ENCODE results near the gene RALY. TPM values are rescaled to one million over a fixed set of nuclear protein-coding genes. Genes with fewer than 3 reads are reported as not detected.

The RALY gene
- total and polyA plus RNA-seq, 2 experiments from 2014 or later: 122 to 240 TPM

DNA sequence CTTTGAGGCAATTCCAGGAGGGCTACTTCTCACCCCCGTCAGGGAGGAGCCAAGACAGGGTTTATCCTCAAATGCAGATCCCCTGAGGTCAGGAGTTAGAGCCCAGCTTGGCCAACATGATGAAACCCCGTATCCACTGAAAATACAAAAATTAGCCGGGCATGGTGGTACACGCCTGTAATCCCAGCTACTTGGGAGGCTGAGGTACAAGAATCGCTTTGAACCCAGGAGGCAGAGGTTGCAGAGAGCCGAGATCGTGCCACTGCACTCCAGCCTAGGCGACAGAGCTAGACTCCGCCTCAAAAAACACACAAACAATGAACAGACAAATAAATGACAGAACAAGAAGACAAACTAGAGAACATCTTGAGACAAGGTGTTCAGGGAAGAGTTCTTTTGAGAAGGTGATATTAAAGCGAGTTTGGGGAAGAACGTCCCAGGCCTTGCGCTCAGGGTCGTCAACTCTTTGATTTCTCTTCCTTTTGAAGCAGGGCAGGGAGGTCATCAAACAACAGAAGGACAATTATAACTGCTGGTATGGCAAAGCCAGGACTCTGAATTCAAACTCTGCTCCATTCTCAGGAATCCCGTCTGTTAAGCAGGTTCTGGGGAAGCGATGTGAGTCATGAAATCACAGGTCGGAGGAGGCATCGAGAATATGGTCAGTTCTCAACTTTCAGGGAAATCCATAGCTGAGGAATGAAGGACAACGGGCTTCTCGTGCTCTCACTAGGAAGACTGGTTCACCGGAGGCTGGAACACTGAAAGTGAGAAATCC lies 1.4 kb upstream of the RALY start:
- Histone ChIP-seq H3K27me3 (no peaks in the 10 kb centered on the region), H3K9me3 (ENCODE audit: low read depth) (no peaks in the 10 kb centered on the region), H3K27ac (peak overlapping the region; percentile 88), H3K36me3 (replicated peaks; ENCODE audit: insufficient read depth, low read depth) (no peaks in the 10 kb centered on the region), H4K20me1 (ENCODE audit: insufficient read depth, poor library complexity, severe bottlenecking) (peaks cover 30% of the 10 kb centered on the region), H3K4me1 (ENCODE audit: insufficient read depth) (peaks cover 14% of the 10 kb centered on the region), H3K4me2 (peak overlapping the region; percentile 86), H2AFZ (peak overlapping the region; percentile 50), H3K9me2 (replicated peaks; ENCODE audit: insufficient read depth) (no peaks in the 10 kb centered on the region), H3K79me2 (peaks cover 49% of the 10 kb centered on the region), H3K4me3 (peak overlapping the region; percentile 35)
- DNase-seq (ENCODE audit: low spot score): no peak
- WGBS (ENCODE audit: low lambda C conversion rate, missing lambda C conversion rate): 35% methylated on average over 20 of the region's 20 CpGs
- TF ChIP-seq EZH2phosphoT487 (IDR thresholded peaks at IDR 0.05; ENCODE audit: low read depth, severe bottlenecking, unreplicated experiment) (no peak), EZH2 (IDR thresholded peaks at IDR 0.05; ENCODE audit: borderline replicate concordance) (no peak)
- TF ChIP-seq, protein P1, sequence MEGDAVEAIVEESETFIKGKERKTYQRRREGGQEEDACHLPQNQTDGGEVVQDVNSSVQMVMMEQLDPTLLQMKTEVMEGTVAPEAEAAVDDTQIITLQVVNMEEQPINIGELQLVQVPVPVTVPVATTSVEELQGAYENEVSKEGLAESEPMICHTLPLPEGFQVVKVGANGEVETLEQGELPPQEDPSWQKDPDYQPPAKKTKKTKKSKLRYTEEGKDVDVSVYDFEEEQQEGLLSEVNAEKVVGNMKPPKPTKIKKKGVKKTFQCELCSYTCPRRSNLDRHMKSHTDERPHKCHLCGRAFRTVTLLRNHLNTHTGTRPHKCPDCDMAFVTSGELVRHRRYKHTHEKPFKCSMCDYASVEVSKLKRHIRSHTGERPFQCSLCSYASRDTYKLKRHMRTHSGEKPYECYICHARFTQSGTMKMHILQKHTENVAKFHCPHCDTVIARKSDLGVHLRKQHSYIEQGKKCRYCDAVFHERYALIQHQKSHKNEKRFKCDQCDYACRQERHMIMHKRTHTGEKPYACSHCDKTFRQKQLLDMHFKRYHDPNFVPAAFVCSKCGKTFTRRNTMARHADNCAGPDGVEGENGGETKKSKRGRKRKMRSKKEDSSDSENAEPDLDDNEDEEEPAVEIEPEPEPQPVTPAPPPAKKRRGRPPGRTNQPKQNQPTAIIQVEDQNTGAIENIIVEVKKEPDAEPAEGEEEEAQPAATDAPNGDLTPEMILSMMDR (IDR thresholded peaks at IDR 0.05; ENCODE audit: poor library complexity): no peak

DNA sequence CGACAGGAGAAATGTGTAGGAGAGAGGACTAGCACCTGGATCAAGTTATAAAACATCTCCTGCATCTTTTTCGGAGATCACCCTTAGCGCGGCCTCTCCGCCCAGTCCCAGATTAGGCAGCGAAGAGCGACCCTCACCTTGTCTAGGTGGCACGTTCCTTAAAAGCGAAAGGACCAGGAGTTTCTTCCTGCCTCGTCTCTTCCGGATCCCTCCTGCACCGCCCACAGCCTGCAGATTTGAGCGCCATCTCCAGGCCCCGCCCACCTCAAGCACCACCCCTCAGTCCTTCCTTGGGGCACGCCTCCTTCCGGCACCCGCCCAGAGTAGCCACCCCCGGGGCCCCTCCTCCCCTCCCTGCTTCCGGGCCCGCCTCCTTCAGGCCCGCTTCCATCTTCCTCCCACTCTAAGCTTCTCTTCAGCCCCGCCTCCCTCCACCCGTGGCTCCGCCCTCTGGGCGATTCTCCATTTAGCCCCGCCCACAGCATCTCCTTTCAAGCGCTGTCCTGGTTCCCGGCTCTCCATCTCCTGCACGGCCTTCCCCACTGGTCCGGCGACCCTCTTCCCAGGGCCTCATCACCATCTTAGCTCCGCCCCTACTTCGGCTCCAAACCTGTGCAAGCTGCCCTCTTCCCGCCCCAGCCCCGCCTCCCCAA lies 662 bp upstream of the RALY start:
- Histone ChIP-seq H3K4me3 (peak overlapping the region; percentile 35), H3K9me2 (replicated peaks; ENCODE audit: insufficient read depth) (no peaks in the 10 kb centered on the region), H3K27ac (peak overlapping the region; percentile 97), H2AFZ (peak overlapping the region; percentile 50), H3K79me2 (peaks cover 56% of the 10 kb centered on the region), H3K27me3 (no peaks in the 10 kb centered on the region), H3K36me3 (replicated peaks; ENCODE audit: insufficient read depth, low read depth) (no peaks in the 10 kb centered on the region), H3K4me1 (ENCODE audit: insufficient read depth) (peaks cover 14% of the 10 kb centered on the region), H3K4me2 (peak overlapping the region; percentile 95), H4K20me1 (ENCODE audit: insufficient read depth, poor library complexity, severe bottlenecking) (peaks cover 37% of the 10 kb centered on the region), H3K9me3 (ENCODE audit: low read depth) (no peaks in the 10 kb centered on the region)
- no peak for TF ChIP-seq EZH2 (IDR thresholded peaks at IDR 0.05; ENCODE audit: borderline replicate concordance)
- TF ChIP-seq EZH2phosphoT487 (IDR thresholded peaks at IDR 0.05; ENCODE audit: low read depth, severe bottlenecking, unreplicated experiment): no peak
- TF ChIP-seq, protein P1 (IDR thresholded peaks at IDR 0.05; ENCODE audit: poor library complexity): no peak
- peak; percentile 99 for DNase-seq (ENCODE audit: low spot score)
- 2% methylated on average over 18 of the region's 35 CpGs for WGBS (ENCODE audit: low lambda C conversion rate, missing lambda C conversion rate)

DNA sequence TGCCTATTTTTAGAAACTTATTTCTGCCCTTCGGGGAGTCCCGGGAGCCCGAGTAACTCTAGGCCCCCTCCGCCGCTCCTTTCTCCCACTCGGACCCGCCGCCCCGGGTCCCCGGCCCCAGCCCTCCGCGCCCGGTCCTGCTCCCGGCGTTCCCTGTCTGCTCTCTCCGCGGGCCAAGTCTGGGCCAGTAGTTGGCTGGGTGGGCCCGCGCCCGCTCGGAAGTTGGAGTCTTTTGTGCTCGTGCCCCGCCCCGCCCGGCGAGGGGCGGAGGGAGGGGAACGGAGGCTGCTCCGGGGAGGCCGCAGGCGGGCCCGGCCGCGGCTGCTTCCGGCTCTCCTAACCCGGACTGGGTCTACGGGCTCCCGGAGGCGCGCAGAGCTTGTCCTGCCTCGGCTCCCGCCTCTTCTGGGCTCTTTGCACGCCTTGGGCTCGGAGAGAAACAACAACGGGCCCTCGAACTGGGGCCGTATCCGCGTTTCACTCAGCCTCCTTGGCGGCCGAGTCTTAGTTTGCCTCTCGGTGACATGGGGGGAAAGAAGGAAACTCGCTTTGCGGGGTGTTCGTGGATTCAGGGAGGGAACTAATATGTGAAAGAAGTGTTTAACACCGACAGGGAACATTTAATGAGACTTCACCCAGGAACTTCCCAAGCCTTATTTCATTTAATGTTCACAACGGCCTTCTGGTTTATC lies 657 bp downstream of the RALY start:
- H4K20me1 ChIP-seq (ENCODE audit: insufficient read depth, poor library complexity, severe bottlenecking): peaks cover 50% of the 10 kb centered on the region

More for the DNA sequence above, 657 bp downstream of the RALY start:
- peak overlapping the region; percentile 95 for H3K4me2 ChIP-seq
- peaks cover 19% of the 10 kb centered on the region for H3K4me1 ChIP-seq (ENCODE audit: insufficient read depth)
- H3K27ac ChIP-seq: peak overlapping the region; percentile 97
- H3K79me2 ChIP-seq: peaks cover 69% of the 10 kb centered on the region
- TF ChIP-seq EZH2 (IDR thresholded peaks at IDR 0.05; ENCODE audit: borderline replicate concordance) (no peak), EZH2phosphoT487 (IDR thresholded peaks at IDR 0.05; ENCODE audit: low read depth, severe bottlenecking, unreplicated experiment) (no peak)
- under 1% methylated on average over 34 of the region's 57 CpGs for WGBS (ENCODE audit: low lambda C conversion rate, missing lambda C conversion rate)
- H3K27me3 ChIP-seq: no peaks in the 10 kb centered on the region
- H3K9me2 ChIP-seq (replicated peaks; ENCODE audit: insufficient read depth): no peaks in the 10 kb centered on the region
- no peaks in the 10 kb centered on the region for H3K36me3 ChIP-seq (replicated peaks; ENCODE audit: insufficient read depth, low read depth)
- H3K9me3 ChIP-seq (ENCODE audit: low read depth): no peaks in the 10 kb centered on the region
- H3K4me3 ChIP-seq: peak overlapping the region; percentile 98
- DNase-seq (ENCODE audit: low spot score): peak; percentile 91
- H2AFZ ChIP-seq: peak overlapping the region; percentile 50

All from hepatocyte (in vitro differentiated cells).